Measurements from ENCODE around the gene RIPK4. TPM values are rescaled to one million over a fixed set of nuclear protein-coding genes. Genes with fewer than 3 reads are reported as not detected.
A peak's percentile ranks its signal among the peaks of the same experiment; 100 is the strongest.
"Not testable (repeated sequence)": the region's sequence is repeated elsewhere in the genome, so short reads cannot be mapped to it uniquely, and the experiment has no call there.

Gene RIPK4
- total RNA-seq, 1 experiment from 2014 or later = 67.4 TPM

DNA sequence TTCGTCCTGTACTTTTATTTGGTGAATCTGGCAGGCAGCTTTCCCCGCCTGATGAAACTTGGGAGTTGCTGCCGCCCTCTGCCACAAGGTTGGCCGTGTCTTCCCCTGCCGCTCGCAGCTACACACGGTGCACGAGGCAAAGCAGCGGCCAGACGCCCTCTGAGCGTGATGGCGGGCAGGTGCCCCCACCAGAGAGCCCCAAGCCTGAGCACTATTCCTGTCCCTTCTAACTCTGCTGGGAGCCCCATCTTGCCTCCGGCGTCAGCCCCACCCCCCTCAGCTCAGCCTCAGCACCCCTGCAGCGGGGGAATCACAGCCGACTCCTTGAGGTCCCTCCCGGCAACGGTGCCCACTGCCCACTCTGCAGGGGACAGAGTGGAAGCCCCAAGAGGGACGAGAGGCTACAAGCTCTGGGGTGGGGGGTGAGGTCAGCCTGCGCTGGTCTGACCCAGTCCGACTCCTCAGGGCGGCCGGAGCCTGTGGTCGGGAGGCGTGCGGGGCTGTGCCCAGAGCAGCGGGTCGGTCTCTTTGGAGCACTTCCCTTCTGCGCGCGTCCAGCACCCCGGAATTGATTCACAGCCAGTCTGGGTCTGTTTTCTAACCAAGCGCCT is 41.3 kb downstream of the RIPK4 start:
- TF ChIP-seq, protein P1, sequence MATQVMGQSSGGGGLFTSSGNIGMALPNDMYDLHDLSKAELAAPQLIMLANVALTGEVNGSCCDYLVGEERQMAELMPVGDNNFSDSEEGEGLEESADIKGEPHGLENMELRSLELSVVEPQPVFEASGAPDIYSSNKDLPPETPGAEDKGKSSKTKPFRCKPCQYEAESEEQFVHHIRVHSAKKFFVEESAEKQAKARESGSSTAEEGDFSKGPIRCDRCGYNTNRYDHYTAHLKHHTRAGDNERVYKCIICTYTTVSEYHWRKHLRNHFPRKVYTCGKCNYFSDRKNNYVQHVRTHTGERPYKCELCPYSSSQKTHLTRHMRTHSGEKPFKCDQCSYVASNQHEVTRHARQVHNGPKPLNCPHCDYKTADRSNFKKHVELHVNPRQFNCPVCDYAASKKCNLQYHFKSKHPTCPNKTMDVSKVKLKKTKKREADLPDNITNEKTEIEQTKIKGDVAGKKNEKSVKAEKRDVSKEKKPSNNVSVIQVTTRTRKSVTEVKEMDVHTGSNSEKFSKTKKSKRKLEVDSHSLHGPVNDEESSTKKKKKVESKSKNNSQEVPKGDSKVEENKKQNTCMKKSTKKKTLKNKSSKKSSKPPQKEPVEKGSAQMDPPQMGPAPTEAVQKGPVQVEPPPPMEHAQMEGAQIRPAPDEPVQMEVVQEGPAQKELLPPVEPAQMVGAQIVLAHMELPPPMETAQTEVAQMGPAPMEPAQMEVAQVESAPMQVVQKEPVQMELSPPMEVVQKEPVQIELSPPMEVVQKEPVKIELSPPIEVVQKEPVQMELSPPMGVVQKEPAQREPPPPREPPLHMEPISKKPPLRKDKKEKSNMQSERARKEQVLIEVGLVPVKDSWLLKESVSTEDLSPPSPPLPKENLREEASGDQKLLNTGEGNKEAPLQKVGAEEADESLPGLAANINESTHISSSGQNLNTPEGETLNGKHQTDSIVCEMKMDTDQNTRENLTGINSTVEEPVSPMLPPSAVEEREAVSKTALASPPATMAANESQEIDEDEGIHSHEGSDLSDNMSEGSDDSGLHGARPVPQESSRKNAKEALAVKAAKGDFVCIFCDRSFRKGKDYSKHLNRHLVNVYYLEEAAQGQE (IDR thresholded peaks at IDR 0.05; ENCODE audit: insufficient read depth in 1 of 2, low read depth in 2 of 2, low read length in 1 of 2) = no peak
- TF ChIP-seq TCF7L2 (IDR thresholded peaks at IDR 0.05; ENCODE audit: low read depth, low read length) (no peak), SIN3A (IDR thresholded peaks at IDR 0.05; ENCODE audit: borderline replicate concordance, insufficient read depth, low read depth, low read length) (no peak), POLR2AphosphoS5 (IDR thresholded peaks at IDR 0.05; ENCODE audit: low read depth, low read length) (no peak)
- TF ChIP-seq, protein P2, sequence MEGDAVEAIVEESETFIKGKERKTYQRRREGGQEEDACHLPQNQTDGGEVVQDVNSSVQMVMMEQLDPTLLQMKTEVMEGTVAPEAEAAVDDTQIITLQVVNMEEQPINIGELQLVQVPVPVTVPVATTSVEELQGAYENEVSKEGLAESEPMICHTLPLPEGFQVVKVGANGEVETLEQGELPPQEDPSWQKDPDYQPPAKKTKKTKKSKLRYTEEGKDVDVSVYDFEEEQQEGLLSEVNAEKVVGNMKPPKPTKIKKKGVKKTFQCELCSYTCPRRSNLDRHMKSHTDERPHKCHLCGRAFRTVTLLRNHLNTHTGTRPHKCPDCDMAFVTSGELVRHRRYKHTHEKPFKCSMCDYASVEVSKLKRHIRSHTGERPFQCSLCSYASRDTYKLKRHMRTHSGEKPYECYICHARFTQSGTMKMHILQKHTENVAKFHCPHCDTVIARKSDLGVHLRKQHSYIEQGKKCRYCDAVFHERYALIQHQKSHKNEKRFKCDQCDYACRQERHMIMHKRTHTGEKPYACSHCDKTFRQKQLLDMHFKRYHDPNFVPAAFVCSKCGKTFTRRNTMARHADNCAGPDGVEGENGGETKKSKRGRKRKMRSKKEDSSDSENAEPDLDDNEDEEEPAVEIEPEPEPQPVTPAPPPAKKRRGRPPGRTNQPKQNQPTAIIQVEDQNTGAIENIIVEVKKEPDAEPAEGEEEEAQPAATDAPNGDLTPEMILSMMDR (IDR thresholded peaks at IDR 0.05) = no peak
- POLR2A ChIA-PET = no interaction called here
- peak overlapping the region; percentile 90 for H3K27ac ChIP-seq (ENCODE audit: low read length)
- no peaks in the 10 kb centered on the region for H3K9me3 ChIP-seq (ENCODE audit: control insufficient read depth, insufficient read depth, low read depth, low read length)
- DNase-seq (ENCODE audit: low read depth, low spot score) (no peak), ATAC-seq (no peak)
- peaks cover 36% of the 10 kb centered on the region for H3K4me1 ChIP-seq (ENCODE audit: control insufficient read depth, insufficient read depth, low read length)
- no TSS peak for BruUV-seq (replicated peaks)
- H3K4me3 ChIP-seq (ENCODE audit: low read depth in 2 of 2, low read length in 2 of 2) = no peak overlapping the region
- no peaks in the 10 kb centered on the region for H3K36me3 ChIP-seq (ENCODE audit: control insufficient read depth, insufficient read depth, low read length)
- H3K27me3 ChIP-seq (ENCODE audit: control insufficient read depth, insufficient read depth, low read length) = no peaks in the 10 kb centered on the region
- intact Hi-C loops (cut with micrococcal nuclease; ENCODE audit: unreplicated experiment) = no loop called here
- in situ Hi-C loops (cut with HindIII; ENCODE audit: low pct_unique_long_range_greater_than_20kb, low sequenced_read_pairs) = no loop called here
- CTCF ChIA-PET = no interaction called here

DNA sequence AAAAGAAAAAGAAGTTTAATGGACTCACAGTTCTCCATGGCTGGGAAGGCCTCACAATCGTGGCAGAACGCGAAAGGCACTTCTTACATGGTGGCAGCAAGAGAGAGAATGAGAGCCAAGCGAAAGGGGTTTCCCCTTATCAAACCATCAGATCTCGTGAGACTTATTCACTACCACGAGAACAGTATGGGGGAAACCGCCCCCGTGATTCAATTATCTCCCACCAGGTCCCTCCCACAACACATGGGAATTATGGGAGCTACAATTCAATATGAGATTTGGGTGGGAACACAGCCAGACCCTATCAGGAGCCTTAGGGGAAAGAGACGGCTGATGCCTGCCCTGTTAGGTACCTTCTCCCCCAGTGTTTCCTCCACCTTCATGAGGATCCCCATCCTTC is 43.0 kb downstream of the RIPK4 start:
- POLR2A ChIA-PET; H3K4me3 ChIP-seq (ENCODE audit: low read depth in 2 of 2, low read length in 2 of 2); ATAC-seq; BruUV-seq (replicated peaks); H3K36me3 ChIP-seq (ENCODE audit: control insufficient read depth, insufficient read depth, low read length); DNase-seq (ENCODE audit: low read depth, low spot score); in situ Hi-C loops (cut with HindIII; ENCODE audit: low pct_unique_long_range_greater_than_20kb, low sequenced_read_pairs); H3K9me3 ChIP-seq (ENCODE audit: control insufficient read depth, insufficient read depth, low read depth, low read length); CTCF ChIA-PET; H3K27me3 ChIP-seq (ENCODE audit: control insufficient read depth, insufficient read depth, low read length): not testable (repeated sequence)
- H3K4me1 ChIP-seq (ENCODE audit: control insufficient read depth, insufficient read depth, low read length) = peaks cover 36% of the 10 kb centered on the region
- peak overlapping the region; percentile 61; the same call in 1 of the 2 replicates for H3K27ac ChIP-seq (ENCODE audit: low read length)
- intact Hi-C loops (cut with micrococcal nuclease; ENCODE audit: unreplicated experiment) = loop anchor here (5.0 kb wide), 1 partner anchor 37 kb away; no protein-coding TSS in a partner anchor

All from Panc1 (cell line).